ENCODE data around the gene FBLN7. TPM values are rescaled to one million over a fixed set of nuclear protein-coding genes. Genes with fewer than 3 reads are reported as not detected.
"Not testable (repeated sequence)": the region's sequence is repeated elsewhere in the genome, so short reads cannot be mapped to it uniquely, and the experiment has no call there.

Gene FBLN7
- total RNA-seq, 1 experiment from 2014 or later = 0.38 TPM

DNA sequence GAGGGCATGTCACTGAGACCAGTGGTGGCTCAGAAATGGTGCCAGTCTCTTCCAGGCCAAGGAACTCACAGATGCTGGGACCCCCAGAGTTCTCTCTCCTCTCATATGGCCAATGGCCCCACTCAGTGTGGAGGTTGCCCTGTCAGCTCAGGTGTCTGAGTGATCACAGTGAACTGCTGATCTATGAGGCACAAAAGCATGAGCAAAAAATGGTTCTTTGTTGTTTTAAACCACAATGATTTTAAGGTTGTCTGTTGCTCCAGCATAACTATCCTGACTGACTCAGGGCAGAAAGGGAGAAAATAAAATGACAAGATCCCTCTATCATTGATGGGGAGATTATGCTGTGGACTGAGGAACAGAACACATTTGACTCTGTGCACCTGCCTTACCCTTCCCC lies 57.8 kb downstream of the FBLN7 start:
- Histone ChIP-seq H3K36me3 (replicated peaks; ENCODE audit: control insufficient read depth, insufficient read depth, low read length) (no peaks in the 10 kb centered on the region), H3K4me3 (ENCODE audit: insufficient read depth, low read depth, low read length) (no peak overlapping the region), H3K27me3 (ENCODE audit: control insufficient read depth, insufficient read depth, low read length) (no peaks in the 10 kb centered on the region)
- DNase-seq = no peak

DNA sequence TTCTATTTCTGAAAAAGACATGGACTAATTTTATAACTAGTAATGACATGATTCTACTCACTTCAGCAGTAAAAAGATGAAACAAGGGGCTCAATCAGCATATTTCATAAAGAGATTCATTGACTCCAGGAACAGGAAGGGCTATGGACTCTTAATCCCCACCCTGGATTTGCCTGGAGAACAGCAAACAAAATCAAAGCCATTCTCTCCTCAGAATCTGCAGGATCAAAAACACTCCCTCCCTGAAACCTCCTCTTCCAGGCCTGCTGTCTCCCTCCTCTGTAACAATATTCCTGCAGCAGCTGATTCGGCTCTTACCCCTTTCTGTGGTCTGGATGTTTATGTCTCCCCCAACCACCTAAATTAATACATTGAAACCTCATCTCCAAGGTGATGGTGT lies 59.7 kb downstream of the FBLN7 start:
- H3K27me3 ChIP-seq (ENCODE audit: control insufficient read depth, insufficient read depth, low read length) = no peaks in the 10 kb centered on the region
- H3K4me3 ChIP-seq (ENCODE audit: insufficient read depth, low read depth, low read length) = no peak overlapping the region

DNA sequence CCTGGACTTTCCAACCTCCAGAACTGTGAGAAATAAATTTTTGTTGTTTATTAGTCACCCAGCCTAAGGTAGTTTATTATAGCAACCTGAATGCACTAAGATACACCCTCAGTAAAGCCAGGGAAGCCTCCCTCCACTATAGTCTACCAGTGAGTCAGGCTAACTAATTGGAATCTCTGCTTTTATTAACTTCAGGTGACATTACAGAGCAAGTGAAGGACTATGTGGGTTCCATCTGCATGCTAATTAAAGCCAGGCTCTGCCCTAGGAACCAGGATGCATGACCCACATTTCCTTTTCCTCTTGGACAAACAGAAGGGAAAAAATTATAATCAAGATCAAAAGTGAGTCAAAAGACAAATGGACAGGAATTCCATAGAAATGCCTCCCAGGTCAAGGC lies 60.6 kb downstream of the FBLN7 start:
- Histone ChIP-seq H3K4me3 (ENCODE audit: insufficient read depth, low read depth, low read length) (no peak overlapping the region), H3K27me3 (ENCODE audit: control insufficient read depth, insufficient read depth, low read length) (no peaks in the 10 kb centered on the region), H3K36me3 (replicated peaks; ENCODE audit: control insufficient read depth, insufficient read depth, low read length) (no peaks in the 10 kb centered on the region)
- no peak for DNase-seq

More for the DNA sequence above, 59.7 kb downstream of the FBLN7 start:
- no peak for DNase-seq
- no peaks in the 10 kb centered on the region for H3K36me3 ChIP-seq (replicated peaks; ENCODE audit: control insufficient read depth, insufficient read depth, low read length)

DNA sequence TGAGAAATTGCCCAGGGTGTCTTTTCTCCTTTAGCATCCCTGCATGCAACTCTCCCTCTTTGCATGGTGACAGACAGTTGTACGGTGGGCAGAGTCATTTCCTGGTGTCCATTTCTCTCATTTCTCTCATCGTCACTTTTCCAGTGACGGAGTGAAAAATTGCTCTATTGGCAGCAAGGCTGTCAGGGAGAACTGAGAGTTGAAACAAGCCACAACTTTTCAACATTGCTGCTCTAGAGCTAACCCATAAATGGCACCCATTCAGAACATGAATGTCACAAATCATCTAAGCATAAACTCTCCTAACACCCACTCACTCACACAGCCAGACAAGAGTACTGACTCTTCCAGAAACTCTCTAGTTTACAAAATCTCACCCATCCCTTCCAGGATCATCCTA lies 61.0 kb downstream of the FBLN7 start:
- DNase-seq = no peak
- Histone ChIP-seq H3K4me3 (ENCODE audit: insufficient read depth, low read depth, low read length) (no peak overlapping the region), H3K27me3 (ENCODE audit: control insufficient read depth, insufficient read depth, low read length) (no peaks in the 10 kb centered on the region), H3K36me3 (replicated peaks; ENCODE audit: control insufficient read depth, insufficient read depth, low read length) (no peaks in the 10 kb centered on the region)

- Histone ChIP-seq H3K36me3 (replicated peaks; ENCODE audit: control insufficient read depth, insufficient read depth, low read length) (no peaks in the 10 kb centered on the region), H3K4me3 (ENCODE audit: insufficient read depth, low read depth, low read length) (no peak overlapping the region), H3K27me3 (ENCODE audit: control insufficient read depth, insufficient read depth, low read length) (no peaks in the 10 kb centered on the region)
- no peak for DNase-seq
Measured at GRCh38 chr2:112201696-112202430, 63.7 kb downstream of the FBLN7 start.

DNA sequence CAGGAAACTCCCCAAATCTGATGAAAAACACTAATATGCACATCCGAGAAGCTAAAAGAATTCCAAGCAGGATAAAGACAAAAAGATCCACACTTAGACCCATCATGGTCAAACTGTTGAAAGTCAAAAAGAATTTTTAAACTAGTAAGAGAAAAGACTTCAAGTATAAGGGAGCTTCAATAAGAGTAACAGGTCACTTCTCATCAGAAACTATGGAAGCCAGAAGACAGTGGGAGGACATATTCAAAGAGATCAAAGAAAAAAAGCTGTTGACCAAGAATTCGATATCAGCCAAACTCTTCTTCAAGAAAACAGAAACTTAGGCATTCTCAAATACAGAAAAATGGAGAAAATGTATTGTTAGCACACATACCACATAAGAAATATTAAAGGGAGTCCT lies 66.2 kb downstream of the FBLN7 start:
- no peak for DNase-seq
- Histone ChIP-seq H3K36me3 (replicated peaks; ENCODE audit: control insufficient read depth, insufficient read depth, low read length) (no peaks in the 10 kb centered on the region), H3K27me3 (ENCODE audit: control insufficient read depth, insufficient read depth, low read length) (no peaks in the 10 kb centered on the region), H3K4me3 (ENCODE audit: insufficient read depth, low read depth, low read length) (no peak overlapping the region)

DNA sequence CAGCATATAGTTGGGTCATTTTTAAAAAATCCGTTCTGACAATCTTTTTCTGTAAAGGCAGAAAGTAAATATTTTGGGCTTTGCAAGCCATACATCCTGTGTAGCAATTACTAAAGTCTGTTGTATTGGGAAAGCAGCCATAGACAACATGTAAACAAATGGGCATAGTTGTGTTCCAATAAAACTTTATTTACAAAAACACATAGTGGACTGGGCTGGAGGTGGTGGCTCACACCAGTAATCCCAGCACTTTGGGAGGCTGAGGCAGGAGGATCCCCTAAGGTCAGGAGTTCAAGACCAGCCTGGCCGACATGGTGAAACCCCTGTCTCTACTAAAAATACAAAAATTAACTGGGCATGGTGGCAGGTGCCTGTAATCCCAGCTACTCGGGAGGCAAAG lies 69.7 kb downstream of the FBLN7 start:
- H3K27me3 ChIP-seq (ENCODE audit: control insufficient read depth, insufficient read depth, low read length); DNase-seq; H3K4me3 ChIP-seq (ENCODE audit: insufficient read depth, low read depth, low read length); H3K36me3 ChIP-seq (replicated peaks; ENCODE audit: control insufficient read depth, insufficient read depth, low read length): not testable (repeated sequence)

DNA sequence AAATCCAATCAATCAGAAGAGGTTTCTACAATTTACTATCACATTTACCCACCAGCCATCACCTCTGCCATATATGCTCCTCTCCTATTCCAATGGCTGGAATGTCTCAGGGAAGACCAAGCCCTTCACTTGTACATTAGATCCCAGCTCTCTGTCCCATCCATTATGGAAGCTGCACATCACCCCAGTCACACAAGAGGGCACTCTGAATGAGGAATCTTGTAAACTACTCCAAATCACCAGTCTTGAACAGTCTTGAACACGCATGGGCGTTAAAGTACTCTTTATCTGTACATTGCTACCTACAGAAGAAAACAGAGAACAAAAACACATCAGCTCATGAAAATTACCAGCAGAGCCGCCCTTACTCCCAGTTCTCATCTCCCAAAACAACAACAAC lies 78.0 kb downstream of the FBLN7 start:
- Histone ChIP-seq H3K36me3 (replicated peaks; ENCODE audit: control insufficient read depth, insufficient read depth, low read length) (no peaks in the 10 kb centered on the region; the same call in 1 of the 2 replicates), H3K4me3 (ENCODE audit: insufficient read depth, low read depth, low read length) (no peak overlapping the region), H3K27me3 (ENCODE audit: control insufficient read depth, insufficient read depth, low read length) (no peaks in the 10 kb centered on the region)
- DNase-seq = peak; percentile 24

DNA sequence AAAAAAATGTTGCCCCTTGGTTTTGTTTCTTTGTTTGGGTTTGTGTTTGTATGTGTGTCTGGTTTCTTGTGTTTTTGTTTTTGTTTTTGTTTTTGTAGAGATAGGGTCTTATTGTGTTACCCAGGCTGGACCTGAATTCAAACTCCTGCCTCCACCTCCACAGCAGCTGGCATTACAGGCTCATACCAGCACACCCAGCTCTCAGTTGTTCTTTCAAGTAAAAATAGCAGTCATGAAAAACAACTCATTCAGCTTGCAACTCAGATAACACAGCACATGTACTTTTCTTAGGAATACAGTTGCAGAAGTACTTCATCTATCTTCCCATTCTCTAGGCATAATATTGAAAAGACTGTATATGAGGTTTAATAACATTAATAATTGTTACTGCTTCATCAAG lies 79.7 kb downstream of the FBLN7 start:
- no peak overlapping the region for H3K4me3 ChIP-seq (ENCODE audit: insufficient read depth, low read depth, low read length)
- no peak for DNase-seq
- H3K27me3 ChIP-seq (ENCODE audit: control insufficient read depth, insufficient read depth, low read length) = no peaks in the 10 kb centered on the region
- no peaks in the 10 kb centered on the region; the same call in 1 of the 2 replicates for H3K36me3 ChIP-seq (replicated peaks; ENCODE audit: control insufficient read depth, insufficient read depth, low read length)

DNA sequence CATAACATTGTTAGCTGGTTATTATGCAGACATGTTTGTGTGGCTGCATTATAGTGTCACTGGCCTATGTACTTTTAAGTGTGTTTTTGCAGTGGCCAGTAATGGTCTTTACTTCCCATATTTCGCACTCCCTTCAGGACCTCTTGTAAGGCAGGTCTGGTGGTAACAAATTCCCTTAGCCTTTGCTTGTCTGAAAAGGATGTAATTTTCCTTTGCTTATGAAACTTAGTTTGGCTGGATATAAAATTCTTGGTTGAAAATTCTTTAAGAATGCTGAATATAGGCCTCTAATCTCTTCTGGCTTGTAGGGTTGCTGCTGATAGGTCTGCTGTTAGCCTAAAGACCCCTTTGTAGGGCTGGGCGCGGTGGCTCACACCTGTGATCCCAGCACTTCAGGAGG lies 82.0 kb downstream of the FBLN7 start:
- DNase-seq = no peak
- Histone ChIP-seq H3K27me3 (ENCODE audit: control insufficient read depth, insufficient read depth, low read length) (no peaks in the 10 kb centered on the region), H3K36me3 (replicated peaks; ENCODE audit: control insufficient read depth, insufficient read depth, low read length) (no peaks in the 10 kb centered on the region), H3K4me3 (ENCODE audit: insufficient read depth, low read depth, low read length) (no peak overlapping the region)

GRCh38 chr2:112220831-112221230 lies 82.6 kb downstream of the FBLN7 start:
- no peak for DNase-seq
- Histone ChIP-seq H3K36me3 (replicated peaks; ENCODE audit: control insufficient read depth, insufficient read depth, low read length) (no peaks in the 10 kb centered on the region), H3K27me3 (ENCODE audit: control insufficient read depth, insufficient read depth, low read length) (no peaks in the 10 kb centered on the region), H3K4me3 (ENCODE audit: insufficient read depth, low read depth, low read length) (no peak overlapping the region)

DNA sequence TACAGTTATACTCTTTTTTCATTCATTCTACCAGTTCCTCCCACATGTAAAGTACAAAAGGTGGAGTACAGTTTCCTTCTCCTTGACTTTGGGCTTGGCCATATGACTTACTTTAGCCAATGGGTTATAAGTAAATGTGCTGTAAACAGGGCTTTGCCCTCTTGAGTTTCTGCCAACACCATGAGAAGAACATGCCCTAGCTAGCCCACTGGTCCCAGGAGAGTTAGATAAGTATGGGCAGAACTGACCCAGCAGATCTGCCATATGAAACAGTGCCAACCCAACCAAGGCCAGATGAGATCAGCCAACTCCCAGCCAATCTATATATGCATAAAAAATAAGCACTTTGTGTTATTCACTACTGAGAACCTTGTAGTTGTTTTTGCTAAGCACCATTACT lies 91.2 kb downstream of the FBLN7 start:
- Histone ChIP-seq H3K27me3 (ENCODE audit: control insufficient read depth, insufficient read depth, low read length) (no peaks in the 10 kb centered on the region), H3K4me3 (ENCODE audit: insufficient read depth, low read depth, low read length) (no peak overlapping the region), H3K36me3 (replicated peaks; ENCODE audit: control insufficient read depth, insufficient read depth, low read length) (no peaks in the 10 kb centered on the region)
- no peak for DNase-seq

GRCh38 chr2:112230371-112230770 lies 92.2 kb downstream of the FBLN7 start:
- Histone ChIP-seq H3K36me3 (replicated peaks; ENCODE audit: control insufficient read depth, insufficient read depth, low read length) (no peaks in the 10 kb centered on the region), H3K4me3 (ENCODE audit: insufficient read depth, low read depth, low read length) (no peak overlapping the region), H3K27me3 (ENCODE audit: control insufficient read depth, insufficient read depth, low read length) (no peaks in the 10 kb centered on the region)
- DNase-seq = no peak
